Non-pigmented ciliary epithelial cell (primary cell): Measurements from ENCODE around the gene RER1.

Experiments
- DNase-seq: peaks from one replicate; pipeline ENCODE4 v3.0.0-alpha.2; 2010; ENCODE audit warnings: low read depth

The RER1 gene

DNA sequence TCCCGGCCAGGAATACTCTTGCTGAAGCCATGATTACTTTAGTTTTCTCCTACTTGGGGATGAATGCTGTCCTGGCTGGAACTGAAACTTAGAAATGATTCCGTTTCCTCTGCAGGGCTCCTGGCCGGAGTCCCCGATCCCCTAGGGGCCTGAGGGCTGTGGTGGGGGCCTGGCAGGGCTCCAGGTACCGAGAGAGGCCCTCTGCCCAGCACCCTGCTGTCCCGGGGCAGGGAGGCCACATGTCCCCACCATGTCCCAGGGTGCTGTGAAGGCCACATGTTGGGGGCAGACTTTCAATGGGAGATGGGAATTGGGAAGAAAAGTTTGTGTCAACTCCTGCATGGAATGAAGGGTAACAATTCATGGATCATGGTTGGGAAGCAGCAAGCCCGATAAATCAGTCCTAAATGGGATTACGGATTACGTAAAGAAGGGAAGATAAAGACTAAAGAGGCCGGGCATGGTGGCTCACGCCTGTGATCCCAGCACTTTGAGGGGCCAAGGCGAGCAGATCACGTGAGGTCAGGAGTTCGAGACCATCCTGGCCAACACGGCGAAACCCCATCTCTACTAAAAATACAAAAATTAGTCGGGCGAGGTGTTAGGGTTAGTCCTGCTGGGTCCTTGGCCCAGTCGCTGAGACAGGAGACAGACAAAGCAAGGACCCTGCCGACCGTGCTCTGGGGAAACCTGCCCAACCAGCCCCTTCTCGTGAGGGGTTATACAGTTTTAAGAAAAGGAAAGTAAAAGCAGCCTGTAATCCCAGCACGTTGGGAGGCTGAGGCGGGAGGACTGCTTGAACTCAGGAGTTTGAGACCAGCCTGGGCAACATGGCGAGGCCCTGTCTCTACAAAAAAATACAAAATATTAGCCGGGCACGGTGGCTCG, 37.8 kb upstream of the RER1 start:
- no peak for DNase-seq

GRCh38 chr1:2354511-2355372, 36.9 kb upstream of the RER1 start:
- no peak for DNase-seq

GRCh38 chr1:2355373-2356261, 36.0 kb upstream of the RER1 start:
- no peak for DNase-seq

- no peak for DNase-seq
Observed at GRCh38 chr1:2356401-2356800, 35.2 kb upstream of the RER1 start.

DNA sequence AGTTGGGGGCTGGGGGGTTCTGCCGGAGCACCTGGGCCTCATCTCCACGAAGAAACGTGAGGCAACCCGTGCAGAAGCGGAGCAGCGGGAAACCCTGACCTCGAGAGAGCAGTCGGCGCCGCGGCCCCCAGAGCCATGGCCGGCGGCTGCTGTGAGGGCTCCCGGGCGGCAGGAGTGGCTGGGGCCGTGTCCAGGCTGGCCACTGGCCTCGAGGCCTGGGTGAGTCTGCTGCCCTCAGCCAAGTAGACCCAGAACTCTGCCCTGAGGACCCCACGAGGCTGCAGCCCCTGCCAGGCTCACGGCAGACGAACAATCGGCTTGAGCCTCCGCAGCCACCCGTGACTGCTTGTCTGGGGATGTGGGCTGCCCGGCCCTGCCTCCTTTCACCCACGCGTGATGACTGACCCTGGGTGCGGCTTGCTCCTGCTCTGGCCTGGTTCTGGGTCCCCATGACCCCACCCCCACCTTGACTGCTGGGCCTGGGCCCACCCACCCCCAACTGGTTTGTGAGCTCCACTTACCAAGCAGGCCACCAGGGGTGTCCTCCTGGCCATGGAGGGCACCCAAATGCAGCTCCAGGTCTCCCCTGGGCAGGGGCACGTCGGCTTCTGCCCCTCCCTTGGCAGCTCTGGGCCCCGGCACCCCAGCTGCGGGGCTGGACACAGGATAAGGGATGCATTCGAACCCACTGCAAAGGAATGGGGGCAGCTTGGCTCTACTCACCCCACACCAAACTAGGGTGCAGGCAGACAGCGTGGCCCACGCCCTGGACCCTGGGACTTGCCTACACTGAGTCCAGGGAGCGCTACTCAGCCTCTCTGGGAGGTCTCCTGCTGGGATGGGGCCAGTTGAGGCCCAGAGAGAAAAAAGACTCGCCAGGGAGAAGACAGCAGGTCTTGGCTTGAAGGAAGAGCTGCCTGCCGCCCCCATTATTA, 34.5 kb upstream of the RER1 start:
- no peak for DNase-seq

- DNase-seq: no peak
Observed at GRCh38 chr1:2358072-2358471, 33.6 kb upstream of the RER1 start.

GRCh38 chr1:2358651-2359640, 32.7 kb upstream of the RER1 start:
- no peak for DNase-seq

DNA sequence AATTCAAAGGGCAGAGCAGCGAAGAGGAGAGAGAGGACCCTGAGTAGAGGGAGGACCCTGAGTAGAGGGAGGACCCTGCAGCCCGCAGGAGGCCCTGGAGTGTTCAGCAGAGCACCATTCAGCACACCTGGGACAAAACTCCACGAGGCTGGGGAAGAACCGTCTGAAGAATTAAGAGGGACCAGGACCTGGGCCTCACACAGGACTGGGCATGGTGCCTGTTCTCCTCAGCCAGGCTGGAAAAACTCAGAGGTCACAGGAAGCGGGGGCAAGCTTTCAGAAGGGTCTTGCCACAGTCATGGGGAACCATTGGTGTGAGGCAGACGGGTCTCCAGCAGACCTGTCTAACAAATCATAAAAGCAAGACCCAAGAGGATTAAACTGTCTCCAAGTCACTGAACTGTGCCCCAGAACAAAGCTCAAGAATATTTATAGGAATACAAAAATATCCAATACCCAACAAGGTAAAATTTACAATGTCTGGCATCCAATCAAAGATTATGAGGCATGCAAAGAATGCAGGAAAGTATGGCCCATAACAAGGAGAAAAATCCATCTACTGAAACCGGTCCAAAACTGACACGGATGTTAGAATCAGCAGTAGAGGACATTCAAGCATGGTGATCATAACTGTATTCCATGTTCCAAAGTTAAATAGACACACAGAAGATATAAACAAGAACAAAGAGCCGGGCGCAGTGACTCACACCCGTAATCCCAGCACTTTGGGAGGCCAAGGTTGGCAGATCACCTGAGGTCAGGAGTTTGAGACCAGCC, 30.9 kb upstream of the RER1 start:
- DNase-seq: no peak

DNA sequence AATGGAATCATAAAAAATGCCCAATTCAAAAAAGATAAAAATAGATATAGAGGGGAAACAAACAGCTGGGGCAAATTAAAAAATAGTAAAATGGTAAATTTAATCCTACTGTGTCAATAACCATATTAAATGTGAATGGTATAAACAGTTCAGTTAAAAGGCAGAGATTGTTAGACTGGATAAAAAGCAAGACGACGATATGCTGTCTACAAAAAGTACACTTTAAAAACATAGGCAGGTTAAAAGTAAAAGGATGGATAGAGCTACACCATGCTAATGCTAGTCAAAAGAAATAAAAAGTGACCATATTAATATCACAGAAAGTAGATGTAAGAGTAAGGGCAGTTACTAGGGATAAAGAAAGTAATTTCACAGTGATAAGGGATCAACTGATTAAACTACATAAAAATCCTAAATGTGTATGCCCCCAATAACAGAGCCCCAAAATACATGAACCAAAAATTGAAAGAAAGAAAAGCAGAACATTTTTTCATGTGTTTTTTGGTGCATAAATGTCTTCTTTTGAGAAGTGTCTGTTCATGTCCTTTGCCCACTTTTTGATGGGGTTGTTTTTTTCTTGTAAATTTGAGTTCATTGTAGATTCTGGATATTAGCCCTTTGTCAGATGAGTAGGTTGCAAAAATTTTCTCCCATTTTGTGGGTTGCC, 27.7 kb upstream of the RER1 start:
- no peak for DNase-seq

- no peak for DNase-seq
Observed at GRCh38 chr1:2368053-2368744, 23.4 kb upstream of the RER1 start.

- DNase-seq: no peak
Observed at GRCh38 chr1:2372551-2373490, 18.8 kb upstream of the RER1 start.

GRCh38 chr1:2373551-2374251, 17.9 kb upstream of the RER1 start:
- no peak for DNase-seq

- DNase-seq: no peak
Observed at GRCh38 chr1:2374252-2375155, 17.1 kb upstream of the RER1 start.

DNA sequence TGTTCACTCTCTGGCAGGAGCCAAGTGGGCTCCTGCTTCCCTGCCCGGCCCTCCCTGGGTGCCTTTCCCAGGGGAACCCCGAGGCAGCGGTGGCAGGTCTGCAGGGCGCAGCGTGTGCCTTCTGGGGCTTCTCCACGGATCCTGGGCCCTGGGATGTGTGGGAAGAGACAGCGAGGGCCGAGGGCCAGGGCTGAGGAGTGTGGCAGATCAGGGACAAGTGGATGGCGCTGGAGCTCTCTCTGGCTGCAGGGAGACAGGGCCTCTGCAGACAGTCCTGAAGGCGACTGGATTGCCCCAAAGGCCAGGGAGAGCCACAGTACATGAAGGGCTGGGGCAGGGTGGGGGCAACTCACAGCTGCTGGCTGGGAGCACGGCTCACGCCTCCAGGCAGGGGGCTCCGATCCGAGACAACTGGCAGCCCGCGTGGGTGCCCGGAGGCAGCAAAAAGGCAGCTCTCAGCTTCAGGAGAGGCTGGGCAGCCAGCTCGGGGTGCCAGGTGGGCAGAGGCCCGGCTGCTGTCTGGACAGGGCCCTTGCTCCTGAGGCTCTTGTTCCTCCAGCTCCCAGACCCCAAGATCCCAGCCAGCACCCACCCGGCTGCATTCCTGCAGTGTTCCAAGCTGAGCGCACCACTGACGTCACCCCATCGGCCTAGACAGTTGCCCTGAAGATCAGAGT, 16.3 kb upstream of the RER1 start:
- DNase-seq: no peak
